Keratinocyte (primary cell): Measurements from ENCODE around the gene EPHB2.

ENCODE experiments used
- EZH2 ChIP-seq: IDR thresholded peaks from one replicate; pipeline ENCODE4 v1.6.1; 2012; ENCODE audit warnings: inconsistent platforms, mild to moderate bottlenecking, low read length, moderate library complexity
- TF ChIP-seq, protein P1 (sequence below), 3 experiments: IDR thresholded peaks in 1 of 3; conservative IDR thresholded peaks in 1 of 3; optimal IDR thresholded peaks in 1 of 3; 2 replicates in 2 of 3; 3 replicates in 1 of 3; pipeline versions ENCODE3 to v1.5.1; 2011; ENCODE audit warnings: low read length in 3 of 3, mild to moderate bottlenecking in 3 of 3, moderate library complexity in 2 of 3, control low read depth in 1 of 3, inconsistent platforms in 1 of 3; ENCODE audit not compliant: insufficient read depth in 2 of 3; ENCODE audit errors: extremely low read depth in 1 of 3

DNA sequence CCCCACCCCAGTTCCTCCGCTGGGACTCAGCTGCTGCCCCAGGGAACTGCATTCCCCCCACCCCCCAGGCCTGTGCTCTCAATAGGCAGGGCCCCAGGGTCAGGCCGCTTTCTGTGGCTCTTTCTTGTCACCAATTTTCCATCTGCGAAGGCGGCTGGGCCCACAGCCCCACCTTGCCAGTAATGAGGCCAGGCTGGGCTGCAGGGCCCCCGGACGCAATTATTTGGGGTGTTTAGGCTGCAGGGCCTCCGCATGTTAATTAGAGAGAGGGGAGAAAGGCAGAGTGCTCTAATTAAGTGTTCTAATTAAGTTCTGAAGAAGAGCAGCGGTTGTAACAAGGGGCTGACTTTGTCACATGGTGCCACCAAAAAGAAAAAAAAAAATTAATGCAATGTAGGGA is 71.8 kb downstream of the EPHB2 start:
- TF ChIP-seq, protein P1, sequence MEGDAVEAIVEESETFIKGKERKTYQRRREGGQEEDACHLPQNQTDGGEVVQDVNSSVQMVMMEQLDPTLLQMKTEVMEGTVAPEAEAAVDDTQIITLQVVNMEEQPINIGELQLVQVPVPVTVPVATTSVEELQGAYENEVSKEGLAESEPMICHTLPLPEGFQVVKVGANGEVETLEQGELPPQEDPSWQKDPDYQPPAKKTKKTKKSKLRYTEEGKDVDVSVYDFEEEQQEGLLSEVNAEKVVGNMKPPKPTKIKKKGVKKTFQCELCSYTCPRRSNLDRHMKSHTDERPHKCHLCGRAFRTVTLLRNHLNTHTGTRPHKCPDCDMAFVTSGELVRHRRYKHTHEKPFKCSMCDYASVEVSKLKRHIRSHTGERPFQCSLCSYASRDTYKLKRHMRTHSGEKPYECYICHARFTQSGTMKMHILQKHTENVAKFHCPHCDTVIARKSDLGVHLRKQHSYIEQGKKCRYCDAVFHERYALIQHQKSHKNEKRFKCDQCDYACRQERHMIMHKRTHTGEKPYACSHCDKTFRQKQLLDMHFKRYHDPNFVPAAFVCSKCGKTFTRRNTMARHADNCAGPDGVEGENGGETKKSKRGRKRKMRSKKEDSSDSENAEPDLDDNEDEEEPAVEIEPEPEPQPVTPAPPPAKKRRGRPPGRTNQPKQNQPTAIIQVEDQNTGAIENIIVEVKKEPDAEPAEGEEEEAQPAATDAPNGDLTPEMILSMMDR (optimal IDR thresholded peaks at IDR 0.05 in 1 of 3, IDR thresholded peaks at IDR 0.05 in 1 of 3, conservative IDR thresholded peaks at IDR 0.05 in 1 of 3; ENCODE audit: extremely low read depth in 1 of 3, insufficient read depth in 2 of 3, low read length in 3 of 3), result no peak
- no peak for TF ChIP-seq EZH2
